HG03342 (cell line): ENCODE measurements around the gene ZMYM2.
"Not testable (repeated sequence)": the region's sequence is repeated elsewhere in the genome, so short reads cannot be mapped to it uniquely, and the experiment has no call there.

Source experiments
- ATAC-seq: cut with Tn5 transposase; IDR thresholded peaks from one replicate; pipeline ENCODE4 v1.9.1; 2021; ENCODE audit warnings: mild to moderate bottlenecking, moderate library complexity; ENCODE audit not compliant: unreplicated experiment

The ZMYM2 gene

GRCh38 chr13:19982447-19983043 is 24.0 kb downstream of the ZMYM2 start:
- no peak for ATAC-seq

GRCh38 chr13:19984430-19985218 is 26.1 kb downstream of the ZMYM2 start:
- peak; percentile 57 for ATAC-seq

- no peak for ATAC-seq
Observed at GRCh38 chr13:19985219-19985556, 26.7 kb downstream of the ZMYM2 start.

GRCh38 chr13:19991531-19991930 is 33.0 kb downstream of the ZMYM2 start:
- ATAC-seq, result no peak

- ATAC-seq, result no peak
Observed at GRCh38 chr13:19993024-19993423, 34.5 kb downstream of the ZMYM2 start.

- ATAC-seq, result no peak
Observed at GRCh38 chr13:19998960-19999359, 40.4 kb downstream of the ZMYM2 start.

GRCh38 chr13:20000062-20000552 is 41.6 kb downstream of the ZMYM2 start:
- ATAC-seq, result no peak

GRCh38 chr13:20001366-20002190 is 43.1 kb downstream of the ZMYM2 start:
- no peak for ATAC-seq

GRCh38 chr13:20002787-20003186 is 44.3 kb downstream of the ZMYM2 start:
- ATAC-seq, result no peak

GRCh38 chr13:20006206-20006605 is 47.7 kb downstream of the ZMYM2 start:
- no peak for ATAC-seq

GRCh38 chr13:20015763-20016162 is 57.2 kb downstream of the ZMYM2 start:
- ATAC-seq, result no peak

- ATAC-seq, result no peak
Observed at GRCh38 chr13:20016649-20017364, 58.3 kb downstream of the ZMYM2 start.

GRCh38 chr13:20017365-20017711 is 58.8 kb downstream of the ZMYM2 start:
- ATAC-seq, result no peak

- ATAC-seq, result no peak
Observed at GRCh38 chr13:20019043-20019442, 60.5 kb downstream of the ZMYM2 start.

GRCh38 chr13:20024702-20025101 is 66.2 kb downstream of the ZMYM2 start:
- no peak for ATAC-seq

- no peak for ATAC-seq
Observed at GRCh38 chr13:20028953-20029352, 70.4 kb downstream of the ZMYM2 start.

GRCh38 chr13:20033486-20033885 is 75.0 kb downstream of the ZMYM2 start:
- no peak for ATAC-seq

GRCh38 chr13:20035130-20035529 is 76.6 kb downstream of the ZMYM2 start:
- no peak for ATAC-seq

- ATAC-seq, result no peak
Observed at GRCh38 chr13:20037908-20038307, 79.4 kb downstream of the ZMYM2 start.

GRCh38 chr13:20042603-20043002 is 84.1 kb downstream of the ZMYM2 start:
- not testable (repeated sequence) for ATAC-seq
